Mucosa of descending colon (tissue), 3 donors: ENCODE data around the gene NELL2. TPM values are rescaled to one million over a fixed set of nuclear protein-coding genes. Genes with fewer than 3 reads are reported as not detected.

Source experiments
- ATAC-seq: fragments of 200-7000 bp; cut with Tn5 transposase; one replicate; pipeline ENCODE4 v1.9.1; 2020; ENCODE audit warnings: mild to moderate bottlenecking, moderate library complexity
- DNase-seq, 3 donors: peaks; one replicate each; pipeline ENCODE4 v3.0.0-alpha.2; 2020
- H3K36me3 ChIP-seq: fragments of 200-600 bp; one replicate; pipeline ENCODE4 v1.8.0; 2021; ENCODE audit warnings: low read depth, mild to moderate bottlenecking
- H3K4me1 ChIP-seq: fragments of 200-600 bp; one replicate; pipeline ENCODE4 v1.8.0; 2021; ENCODE audit warnings: low read depth, mild to moderate bottlenecking
- H3K4me3 ChIP-seq: fragments of 200-600 bp; one replicate; pipeline ENCODE4 v1.8.0; 2021; ENCODE audit warnings: mild to moderate bottlenecking
- H3K9me3 ChIP-seq: fragments of 200-600 bp; one replicate; pipeline ENCODE4 v1.8.0; 2021; ENCODE audit warnings: mild to moderate bottlenecking
- intact Hi-C, 2 donors: fragments of 100-400 bp; cut with DNase I in 1 of 2; cut with micrococcal nuclease in 1 of 2; formaldehyde crosslinking; loops; one replicate each; pipeline versions ENCODE4 v1.11.0 to v1.11.1; 2022; cut with DNase I, micrococcal nuclease
- total RNA-seq, 3 donors: library from RNA; stranded (reverse); fragmentation: NEBNext Ultra II Directional in 2 of 3; extraction: Animal tissue kit (Norgen Biotek cat#: 25700) in 2 of 3; gene quantifications; one replicate each; pipeline versions ENCODE4 v1.2.1 to v1.2.4, GENCODE V29; 2021 to 2023
- TF ChIP-seq, protein P1 (sequence below): fragments of 200-600 bp; IDR thresholded peaks from one replicate; pipeline ENCODE4 v1.8.0; 2022; ENCODE audit warnings: antibody characterized with exemption, mild to moderate bottlenecking
- donor health status: DM: no; HTN: no; CAD: no; lungs with moderate emphysema.
- donor health status: DM: no; HTN: no; CAD: no.
- donor health status: DM: no; HTN: yes; CAD: no.

Gene NELL2
- total RNA-seq, 3 donors from 2014 or later: 2.4 to 7.4 (median 5.8) TPM

DNA sequence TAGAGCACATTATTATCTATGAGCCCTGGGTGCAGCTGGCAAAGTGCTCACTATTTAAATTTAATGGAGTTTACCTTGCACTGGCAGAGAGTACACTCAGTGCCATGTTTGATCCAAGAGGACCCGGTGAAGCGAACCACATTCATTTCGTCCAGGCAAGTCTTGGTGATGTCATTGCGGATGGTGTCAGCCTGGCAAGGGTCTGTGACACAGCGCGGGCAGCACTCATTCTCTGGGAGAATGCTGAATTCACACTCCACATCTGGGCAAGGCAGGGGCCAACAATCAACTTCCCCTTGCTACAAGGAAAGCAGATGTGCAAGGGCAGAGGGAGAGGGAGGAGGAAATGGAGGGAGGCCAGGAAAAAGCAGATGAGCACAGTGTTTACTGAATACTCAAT lies 356.2 kb downstream of the NELL2 start:
- H3K4me1 ChIP-seq: no peaks in the 10 kb centered on the region
- ATAC-seq (no peak), DNase-seq (no peak)
- TF ChIP-seq, protein P1, sequence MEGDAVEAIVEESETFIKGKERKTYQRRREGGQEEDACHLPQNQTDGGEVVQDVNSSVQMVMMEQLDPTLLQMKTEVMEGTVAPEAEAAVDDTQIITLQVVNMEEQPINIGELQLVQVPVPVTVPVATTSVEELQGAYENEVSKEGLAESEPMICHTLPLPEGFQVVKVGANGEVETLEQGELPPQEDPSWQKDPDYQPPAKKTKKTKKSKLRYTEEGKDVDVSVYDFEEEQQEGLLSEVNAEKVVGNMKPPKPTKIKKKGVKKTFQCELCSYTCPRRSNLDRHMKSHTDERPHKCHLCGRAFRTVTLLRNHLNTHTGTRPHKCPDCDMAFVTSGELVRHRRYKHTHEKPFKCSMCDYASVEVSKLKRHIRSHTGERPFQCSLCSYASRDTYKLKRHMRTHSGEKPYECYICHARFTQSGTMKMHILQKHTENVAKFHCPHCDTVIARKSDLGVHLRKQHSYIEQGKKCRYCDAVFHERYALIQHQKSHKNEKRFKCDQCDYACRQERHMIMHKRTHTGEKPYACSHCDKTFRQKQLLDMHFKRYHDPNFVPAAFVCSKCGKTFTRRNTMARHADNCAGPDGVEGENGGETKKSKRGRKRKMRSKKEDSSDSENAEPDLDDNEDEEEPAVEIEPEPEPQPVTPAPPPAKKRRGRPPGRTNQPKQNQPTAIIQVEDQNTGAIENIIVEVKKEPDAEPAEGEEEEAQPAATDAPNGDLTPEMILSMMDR: no peak
- intact Hi-C loops: no loop called here
- no peaks in the 10 kb centered on the region for H3K9me3 ChIP-seq
- H3K36me3 ChIP-seq: no peaks in the 10 kb centered on the region
- no peak overlapping the region for H3K4me3 ChIP-seq

DNA sequence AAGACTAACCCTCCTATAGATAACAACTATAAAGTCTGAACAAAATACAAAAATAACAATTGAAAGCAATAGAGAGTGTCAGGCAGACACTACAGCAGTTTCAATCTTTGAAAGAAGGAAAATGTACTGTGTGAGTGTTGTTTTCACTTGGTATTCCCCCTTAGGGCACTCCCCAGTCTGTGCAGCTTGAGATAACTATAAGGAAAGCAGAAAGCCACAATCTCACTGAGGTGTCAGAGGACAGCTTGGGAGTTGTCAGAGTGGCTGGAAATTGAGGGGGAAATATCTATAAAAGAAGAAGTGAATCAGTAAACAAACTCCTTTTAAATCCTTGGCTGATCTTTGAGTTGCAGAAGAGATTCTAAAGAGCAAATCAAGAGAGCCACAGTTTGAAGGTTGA lies 364.8 kb downstream of the NELL2 start:
- DNase-seq (no peak), ATAC-seq (no peak)
- no peaks in the 10 kb centered on the region for H3K9me3 ChIP-seq
- intact Hi-C loops: no loop called here
- TF ChIP-seq, protein P1: no peak
- no peaks in the 10 kb centered on the region for H3K4me1 ChIP-seq
- H3K4me3 ChIP-seq: no peak overlapping the region
- no peaks in the 10 kb centered on the region for H3K36me3 ChIP-seq

DNA sequence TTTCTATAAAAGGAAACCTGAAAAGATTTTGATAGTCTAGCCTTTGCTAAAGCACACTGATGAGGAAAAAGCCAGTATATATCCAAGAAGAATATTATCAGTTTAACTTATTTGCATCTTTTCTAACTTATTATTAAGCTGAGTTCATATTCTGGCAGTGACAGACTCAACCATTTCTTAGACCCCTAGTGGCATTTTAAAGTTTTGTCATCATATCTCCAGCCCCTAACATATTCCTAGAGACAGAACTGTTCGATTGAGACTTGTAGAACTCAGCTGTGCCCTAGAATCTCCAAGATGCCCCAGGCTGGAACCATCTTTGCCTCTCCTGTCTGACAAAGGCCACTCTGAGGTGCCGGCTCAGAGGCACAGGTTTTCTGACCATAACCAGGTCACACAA lies 365.6 kb downstream of the NELL2 start:
- no peak for ATAC-seq
- intact Hi-C loops: no loop called here
- no peaks in the 10 kb centered on the region for H3K4me1 ChIP-seq
- DNase-seq: no peak
- TF ChIP-seq, protein P1: no peak
- H3K4me3 ChIP-seq: no peak overlapping the region
- no peaks in the 10 kb centered on the region for H3K36me3 ChIP-seq
- H3K9me3 ChIP-seq: no peaks in the 10 kb centered on the region

DNA sequence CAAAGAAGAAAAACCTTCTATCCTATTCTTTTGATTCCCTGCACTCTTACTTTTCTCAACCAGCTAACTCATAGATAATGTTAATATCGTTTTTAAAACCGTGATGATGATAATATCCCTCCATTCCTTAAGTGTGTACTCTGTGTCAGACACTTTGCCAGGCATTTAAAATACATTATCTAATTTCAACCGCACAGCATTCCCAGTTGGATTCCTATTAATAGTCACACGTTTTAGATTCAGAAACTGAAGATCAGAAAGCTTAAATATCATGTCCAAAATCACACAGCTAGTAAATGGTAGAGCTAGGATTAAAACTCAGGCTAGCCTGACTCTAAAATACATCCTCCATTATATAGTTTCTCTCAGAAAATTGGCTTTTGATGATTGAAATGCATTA lies 366.0 kb downstream of the NELL2 start:
- Histone ChIP-seq H3K4me3 (no peak overlapping the region), H3K9me3 (no peaks in the 10 kb centered on the region), H3K4me1 (no peaks in the 10 kb centered on the region), H3K36me3 (no peaks in the 10 kb centered on the region)
- TF ChIP-seq, protein P1: no peak
- intact Hi-C loops: no loop called here
- DNase-seq: no peak
- ATAC-seq: no peak

DNA sequence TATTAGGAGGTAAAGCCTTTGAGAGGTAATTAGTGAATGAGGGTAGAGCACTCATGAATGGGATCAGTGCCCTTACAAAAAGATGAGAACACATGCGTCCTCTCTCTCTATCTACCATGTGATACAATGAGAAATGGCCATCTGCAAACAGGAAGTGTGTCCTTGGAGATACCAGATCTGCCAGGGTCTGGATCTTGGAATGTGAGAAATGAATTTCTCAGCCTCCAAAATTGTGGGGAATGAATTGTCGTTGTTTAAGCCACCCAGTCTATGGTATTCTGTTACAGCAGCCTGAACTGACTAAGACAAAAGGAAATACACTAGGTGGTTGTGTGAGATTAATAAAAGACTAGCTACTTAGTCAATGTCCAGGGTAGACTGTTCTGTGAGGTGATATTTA lies 366.6 kb downstream of the NELL2 start:
- H3K36me3 ChIP-seq: no peaks in the 10 kb centered on the region
- ATAC-seq: no peak
- no peaks in the 10 kb centered on the region for H3K4me1 ChIP-seq
- no peaks in the 10 kb centered on the region for H3K9me3 ChIP-seq
- no peak for DNase-seq
- no peak overlapping the region for H3K4me3 ChIP-seq
- TF ChIP-seq, protein P1: no peak
- intact Hi-C loops: no loop called here

DNA sequence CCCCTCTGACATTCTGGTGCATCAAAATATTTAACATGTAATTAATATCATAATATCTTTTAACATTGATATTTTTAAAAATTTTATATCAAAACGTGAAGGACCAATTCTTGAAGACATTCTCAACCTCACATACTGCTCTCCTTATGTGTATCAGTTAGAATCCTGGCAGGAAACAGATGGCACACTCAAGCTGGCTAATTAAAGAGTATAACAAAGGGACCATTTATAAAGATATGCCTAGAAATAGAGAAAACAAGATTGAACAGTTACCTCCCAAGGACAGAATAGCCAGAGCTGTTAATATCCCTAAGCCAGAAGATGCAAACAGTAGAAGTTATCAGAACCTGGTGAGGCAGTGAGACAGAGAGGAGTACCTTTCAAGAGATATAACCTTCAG lies 368.7 kb downstream of the NELL2 start:
- ATAC-seq: no peak
- H3K36me3 ChIP-seq: no peaks in the 10 kb centered on the region

More for the DNA sequence above, 368.7 kb downstream of the NELL2 start:
- TF ChIP-seq, protein P1: no peak
- H3K9me3 ChIP-seq: no peaks in the 10 kb centered on the region
- intact Hi-C loops: no loop called here
- DNase-seq: no peak
- H3K4me3 ChIP-seq: no peak overlapping the region
- H3K4me1 ChIP-seq: no peaks in the 10 kb centered on the region
